K562 (cell line): Measurements from ENCODE around the gene POMGNT1. TPM values are rescaled to one million over a fixed set of nuclear protein-coding genes. Genes with fewer than 3 reads are reported as not detected.

ENCODE experiments used
- ARID1B ChIP-seq: fragments of 450-650 bp; IDR thresholded peaks from 2 replicates; pipeline ENCODE4 v1.6.1; 2016; ENCODE audit warnings: antibody characterized with exemption, mild to moderate bottlenecking, inconsistent platforms
- BCL6 ChIP-seq: fragments of 250-450 bp; sonication (Bioruptor Pico); IDR thresholded peaks from 2 replicates; pipeline ENCODE4 v1.4.0; 2020
- BHLHE40 ChIP-seq: IDR thresholded peaks from 2 replicates; pipeline ENCODE4 v1.6.1; 2011; ENCODE audit warnings: low read length, improper control_type of control experiment
- CBFA2T2 ChIP-seq: fragments of 450-650 bp; conservative IDR thresholded peaks from 2 replicates; pipeline ENCODE4 v1.6.1; 2017; ENCODE audit warnings: mild to moderate bottlenecking
- CBFA2T3 ChIP-seq: fragments of 450-650 bp; IDR thresholded peaks from 2 replicates; pipeline ENCODE4 v1.6.1; 2017
- EHMT2 ChIP-seq: fragments of 450-650 bp; IDR thresholded peaks from 2 replicates; pipeline ENCODE4 v1.6.1; 2018; ENCODE audit warnings: antibody characterized with exemption
- EP300 ChIP-seq: IDR thresholded peaks from 2 replicates; pipeline ENCODE4 v1.6.1; 2012; ENCODE audit warnings: low read length, improper control_type of control experiment
- FOXK2 ChIP-seq, 2 experiments: fragments of 450-650 bp; IDR thresholded peaks in 1 of 2; conservative IDR thresholded peaks in 1 of 2; 2 replicates each; pipeline ENCODE4 v1.6.1; 2016; ENCODE audit warnings: low read depth in 2 of 2, mild to moderate bottlenecking in 1 of 2
- GTF2F1 ChIP-seq: IDR thresholded peaks from 2 replicates; pipeline ENCODE4 v1.6.1; 2011; ENCODE audit warnings: low read depth, low read length, improper control_type of control experiment
- HDAC1 ChIP-seq, 2 experiments: fragments of 450-650 bp; IDR thresholded peaks; 2 replicates each; pipeline ENCODE4 v1.6.1; 2016 to 2017; ENCODE audit warnings: inconsistent platforms in 1 of 2, mild to moderate bottlenecking in 1 of 2, moderate library complexity in 1 of 2
- MEIS2 ChIP-seq: fragments of 450-650 bp; IDR thresholded peaks from 2 replicates; pipeline ENCODE4 v1.6.1; 2014; ENCODE audit warnings: mild to moderate bottlenecking; ENCODE audit not compliant: partially characterized antibody
- MTA2 ChIP-seq: fragments of 450-650 bp; IDR thresholded peaks from 2 replicates; pipeline ENCODE4 v1.6.1; 2016; ENCODE audit warnings: low read depth
- MYBL2 ChIP-seq, 2 experiments: fragments of 450-650 bp in 1 of 2; sonication (generic) in 1 of 2; formaldehyde crosslinking in 1 of 2; IDR thresholded peaks; 2 replicates each; pipeline versions ENCODE4 v1.6.1 to v1.8.1; 2017 to 2022; ENCODE audit warnings: borderline replicate concordance in 1 of 2, inconsistent platforms in 1 of 2, low read depth in 1 of 2, mild to moderate bottlenecking in 1 of 2, missing genetic modification reagents in 1 of 2, moderate library complexity in 1 of 2
- MYC ChIP-seq, 2 experiments: fragments of 250-450 bp in 1 of 2; sonication (Bioruptor Pico) in 1 of 2; IDR thresholded peaks; 2 replicates each; pipeline versions ENCODE4 v1.5.1 to v1.6.1; 2012 to 2021; ENCODE audit warnings: low read depth in 2 of 2, borderline replicate concordance in 1 of 2, improper control_type of control experiment in 1 of 2, low read length in 1 of 2, mild to moderate bottlenecking in 1 of 2, moderate library complexity in 1 of 2
- NBN ChIP-seq: fragments of 450-650 bp; IDR thresholded peaks from 2 replicates; pipeline ENCODE4 v1.6.1; 2016; ENCODE audit warnings: low read depth, mild to moderate bottlenecking
- POLR2B ChIP-seq: fragments of 450-650 bp; IDR thresholded peaks from 2 replicates; pipeline ENCODE4 v1.6.1; 2018; ENCODE audit warnings: low read depth; ENCODE audit not compliant: partially characterized antibody
- SIRT6 ChIP-seq: IDR thresholded peaks from one replicate; pipeline ENCODE4 v1.6.1; 2012; ENCODE audit warnings: low read depth, mild to moderate bottlenecking, control low read depth, inconsistent platforms, low read length, moderate library complexity
- SOX6 ChIP-seq: fragments of 450-650 bp; IDR thresholded peaks from 2 replicates; pipeline ENCODE4 v1.6.1; 2014; ENCODE audit warnings: mild to moderate bottlenecking
- TAL1 ChIP-seq: fragments of 450-650 bp; IDR thresholded peaks from 2 replicates; pipeline ENCODE4 v1.6.1; 2016; ENCODE audit warnings: mild to moderate bottlenecking
- TCF3 ChIP-seq: sonication (generic); formaldehyde crosslinking; IDR thresholded peaks from 2 replicates; pipeline ENCODE4 v1.4.0; 2020; ENCODE audit warnings: mild to moderate bottlenecking, missing genetic modification reagents
- YBX1 ChIP-seq: fragments of 450-650 bp; IDR thresholded peaks from 2 replicates; pipeline ENCODE4 v1.7.1; 2016; ENCODE audit warnings: mild to moderate bottlenecking
- polyA plus RNA-seq, 8 experiments: library from polyadenylated mRNA; depleted of rRNA in 4 of 8; stranded (reverse) in 5 of 8; unstranded in 3 of 8; fragments of >200 nt; fragmentation: Nextera tagmentation in 2 of 8; fragmentation: Illumina TruSeq in 1 of 8; extraction: Ambion mirVana in 2 of 8; extraction: Trizol in 1 of 8; gene quantifications; 2 replicates each; pipeline versions ENCODE4 v1.2.1 to v1.2.3, GENCODE V29; 2011 to 2014; ENCODE audit warnings: inconsistent platforms in 1 of 8, missing spikeins in 1 of 8
- total RNA-seq, 7 experiments: library from RNA; depleted of rRNA in 6 of 7; stranded (reverse); fragments of >200 nt in 6 of 7; fragmentation: Illumina TruSeq in 2 of 7; extraction: Trizol in 2 of 7; gene quantifications; 2 replicates each; pipeline versions ENCODE4 v1.2.1 to v1.2.3, GENCODE V29; 2011 to 2021; ENCODE audit warnings: low replicate concordance in 1 of 7
- TF ChIP-seq, protein P1 (sequence below), 2 experiments: fragments of 450-650 bp in 1 of 2; sonication (generic) in 1 of 2; formaldehyde crosslinking in 1 of 2; IDR thresholded peaks; 2 replicates each; pipeline versions ENCODE4 v1.7.1 to v1.9.0; 2016 to 2022; ENCODE audit warnings: inconsistent platforms in 1 of 2, mild to moderate bottlenecking in 1 of 2, missing genetic modification reagents in 1 of 2

The POMGNT1 gene
- total and polyA plus RNA-seq, 9 of the 15 experiments (the other 6 are each of a cell fraction or from before 2014, with no cell fraction given): 14.1 to 58.9 (median 37.8) TPM

DNA sequence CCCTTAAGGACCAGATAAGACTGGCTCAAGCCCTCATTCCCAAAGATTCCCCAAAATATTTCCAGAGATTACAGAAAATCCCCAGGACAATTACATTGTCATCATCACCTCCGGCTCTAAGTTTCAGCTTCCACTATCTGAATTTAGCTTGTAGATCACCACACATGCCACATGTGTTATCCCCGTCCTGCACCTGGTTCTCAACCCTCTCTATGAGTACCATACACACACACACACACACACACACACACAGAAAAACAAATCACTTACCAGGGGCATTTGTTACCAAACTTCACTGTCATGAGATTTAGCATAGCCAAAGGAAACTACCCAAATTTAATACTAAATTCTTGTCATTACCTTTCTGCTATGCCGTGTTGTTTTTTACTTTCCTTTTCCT lies 38.7 kb downstream of the POMGNT1 start (continued):
- TF ChIP-seq, protein P1, sequence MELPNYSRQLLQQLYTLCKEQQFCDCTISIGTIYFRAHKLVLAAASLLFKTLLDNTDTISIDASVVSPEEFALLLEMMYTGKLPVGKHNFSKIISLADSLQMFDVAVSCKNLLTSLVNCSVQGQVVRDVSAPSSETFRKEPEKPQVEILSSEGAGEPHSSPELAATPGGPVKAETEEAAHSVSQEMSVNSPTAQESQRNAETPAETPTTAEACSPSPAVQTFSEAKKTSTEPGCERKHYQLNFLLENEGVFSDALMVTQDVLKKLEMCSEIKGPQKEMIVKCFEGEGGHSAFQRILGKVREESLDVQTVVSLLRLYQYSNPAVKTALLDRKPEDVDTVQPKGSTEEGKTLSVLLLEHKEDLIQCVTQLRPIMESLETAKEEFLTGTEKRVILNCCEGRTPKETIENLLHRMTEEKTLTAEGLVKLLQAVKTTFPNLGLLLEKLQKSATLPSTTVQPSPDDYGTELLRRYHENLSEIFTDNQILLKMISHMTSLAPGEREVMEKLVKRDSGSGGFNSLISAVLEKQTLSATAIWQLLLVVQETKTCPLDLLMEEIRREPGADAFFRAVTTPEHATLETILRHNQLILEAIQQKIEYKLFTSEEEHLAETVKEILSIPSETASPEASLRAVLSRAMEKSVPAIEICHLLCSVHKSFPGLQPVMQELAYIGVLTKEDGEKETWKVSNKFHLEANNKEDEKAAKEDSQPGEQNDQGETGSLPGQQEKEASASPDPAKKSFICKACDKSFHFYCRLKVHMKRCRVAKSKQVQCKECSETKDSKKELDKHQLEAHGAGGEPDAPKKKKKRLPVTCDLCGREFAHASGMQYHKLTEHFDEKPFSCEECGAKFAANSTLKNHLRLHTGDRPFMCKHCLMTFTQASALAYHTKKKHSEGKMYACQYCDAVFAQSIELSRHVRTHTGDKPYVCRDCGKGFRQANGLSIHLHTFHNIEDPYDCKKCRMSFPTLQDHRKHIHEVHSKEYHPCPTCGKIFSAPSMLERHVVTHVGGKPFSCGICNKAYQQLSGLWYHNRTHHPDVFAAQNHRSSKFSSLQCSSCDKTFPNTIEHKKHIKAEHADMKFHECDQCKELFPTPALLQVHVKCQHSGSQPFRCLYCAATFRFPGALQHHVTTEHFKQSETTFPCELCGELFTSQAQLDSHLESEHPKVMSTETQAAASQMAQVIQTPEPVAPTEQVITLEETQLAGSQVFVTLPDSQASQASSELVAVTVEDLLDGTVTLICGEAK (IDR thresholded peaks at IDR 0.05): 0 out of 2 replicates have a peak, but pooled peaks have one; percentile 37
- TF ChIP-seq, protein P1 (CRISPR knock-in tag; IDR thresholded peaks at IDR 0.05): no peak
- peak; percentile 51; the same call in 1 of the 2 replicates for TF ChIP-seq EP300
- no peak for TF ChIP-seq BCL6
- peak; percentile 18 for TF ChIP-seq MEIS2
- TF ChIP-seq CBFA2T2: peak; percentile 75
- TF ChIP-seq FOXK2 (conservative IDR thresholded peaks at IDR 0.05 in 1 of 2, IDR thresholded peaks at IDR 0.05 in 1 of 2; ENCODE audit: low read depth in 2 of 2): peak; percentile 13 to 32; a peak in 1 of 4 replicates
- peak; percentile 88 for TF ChIP-seq ARID1B
- TF ChIP-seq EHMT2: no peak
- TF ChIP-seq HDAC1 (IDR thresholded peaks at IDR 0.05): peak in 1 of 2 experiments; percentile 59; a peak in 1 of 4 replicates
- no peak for TF ChIP-seq SIRT6
- TF ChIP-seq NBN: peak; percentile 44; the same call in 1 of the 2 replicates
- 0 out of 2 replicates have a peak, but pooled peaks have one; percentile 11 for TF ChIP-seq MYBL2 (IDR thresholded peaks at IDR 0.05; ENCODE audit: low read depth)
- TF ChIP-seq MYBL2 (CRISPR knock-in tag; IDR thresholded peaks at IDR 0.05; ENCODE audit: borderline replicate concordance): no peak
- TF ChIP-seq CBFA2T3: peak; percentile 85
- TF ChIP-seq YBX1: no peak
- TF ChIP-seq TCF3: peak; percentile 75
- TF ChIP-seq SOX6: peak; percentile 42; the same call in 1 of the 2 replicates
- TF ChIP-seq TAL1: peak; percentile 82
- TF ChIP-seq POLR2B: no peak
- 0 out of 2 replicates have a peak, but pooled peaks have one; percentile 15 for TF ChIP-seq MYC (IDR thresholded peaks at IDR 0.05; ENCODE audit: low read depth, low read length)
- no peak for TF ChIP-seq MYC (CRISPR knock-in tag; IDR thresholded peaks at IDR 0.05; ENCODE audit: borderline replicate concordance, low read depth)
- TF ChIP-seq MTA2: peak; percentile 81
- TF ChIP-seq GTF2F1: no peak
- 0 out of 2 replicates have a peak, but pooled peaks have one; percentile 19 for TF ChIP-seq BHLHE40
